ENCODE measurements around the gene GALNT18. TPM values are rescaled to one million over a fixed set of nuclear protein-coding genes. Genes with fewer than 3 reads are reported as not detected.

The GALNT18 gene
- total RNA-seq, 1 experiment from 2014 or later: 6.6 TPM

- H3K27me3 ChIP-seq (replicated peaks): peaks cover 6% of the 10 kb centered on the region; the same call in 1 of the 2 replicates
- no peak overlapping the region for H3K4me3 ChIP-seq
- no peaks in the 10 kb centered on the region for H3K4me1 ChIP-seq (replicated peaks)
- no peak overlapping the region for H3K27ac ChIP-seq
- H3K36me3 ChIP-seq: no peaks in the 10 kb centered on the region
- no peaks in the 10 kb centered on the region for H3K9me3 ChIP-seq (replicated peaks)
- no peak for DNase-seq (ENCODE audit: low read depth in 1 of 2, low spot score in 2 of 2)
These were observed 19.8 kb upstream of the GALNT18 start for GRCh38 chr11:11641581-11641980.

GRCh38 chr11:11640996-11641395 lies 19.2 kb upstream of the GALNT18 start:
- Histone ChIP-seq H3K4me1 (replicated peaks) (no peaks in the 10 kb centered on the region), H3K4me3 (no peak overlapping the region), H3K9me3 (replicated peaks) (no peaks in the 10 kb centered on the region), H3K36me3 (no peaks in the 10 kb centered on the region), H3K27me3 (replicated peaks) (peaks cover 2% of the 10 kb centered on the region; the same call in 1 of the 2 replicates), H3K27ac (no peak overlapping the region)
- DNase-seq (ENCODE audit: low read depth in 1 of 2, low spot score in 2 of 2): no peak

GRCh38 chr11:11640152-11640551 lies 18.3 kb upstream of the GALNT18 start:
- H3K4me1 ChIP-seq (replicated peaks): no peaks in the 10 kb centered on the region
- H3K4me3 ChIP-seq: no peak overlapping the region
- H3K36me3 ChIP-seq: no peaks in the 10 kb centered on the region
- peaks cover 2% of the 10 kb centered on the region; the same call in 1 of the 2 replicates for H3K27me3 ChIP-seq (replicated peaks)
- DNase-seq (ENCODE audit: low read depth in 1 of 2, low spot score in 2 of 2): no peak
- no peak overlapping the region for H3K27ac ChIP-seq
- H3K9me3 ChIP-seq (replicated peaks): no peaks in the 10 kb centered on the region

- no peaks in the 10 kb centered on the region for H3K9me3 ChIP-seq (replicated peaks)
- no peak overlapping the region for H3K27ac ChIP-seq
- no peaks in the 10 kb centered on the region for H3K27me3 ChIP-seq (replicated peaks)
- H3K36me3 ChIP-seq: no peaks in the 10 kb centered on the region
- no peak overlapping the region for H3K4me3 ChIP-seq
- H3K4me1 ChIP-seq (replicated peaks): no peaks in the 10 kb centered on the region
- DNase-seq (ENCODE audit: low read depth in 1 of 2, low spot score in 2 of 2): no peak
These were observed 14.9 kb upstream of the GALNT18 start for GRCh38 chr11:11636671-11637070.

GRCh38 chr11:11635443-11635842 lies 13.6 kb upstream of the GALNT18 start:
- Histone ChIP-seq H3K27me3 (replicated peaks) (no peaks in the 10 kb centered on the region), H3K9me3 (replicated peaks) (no peaks in the 10 kb centered on the region), H3K4me1 (replicated peaks) (no peaks in the 10 kb centered on the region), H3K27ac (no peak overlapping the region), H3K36me3 (no peaks in the 10 kb centered on the region), H3K4me3 (no peak overlapping the region)
- DNase-seq (ENCODE audit: low read depth in 1 of 2, low spot score in 2 of 2): no peak

GRCh38 chr11:11629368-11629767 lies 7.6 kb upstream of the GALNT18 start:
- no peak overlapping the region for H3K4me3 ChIP-seq
- no peak for DNase-seq (ENCODE audit: low read depth in 1 of 2, low spot score in 2 of 2)
- no peak overlapping the region for H3K27ac ChIP-seq
- no peaks in the 10 kb centered on the region for H3K27me3 ChIP-seq (replicated peaks)
- H3K36me3 ChIP-seq: no peaks in the 10 kb centered on the region
- no peaks in the 10 kb centered on the region for H3K9me3 ChIP-seq (replicated peaks)
- H3K4me1 ChIP-seq (replicated peaks): no peaks in the 10 kb centered on the region

GRCh38 chr11:11628651-11629050 lies 6.8 kb upstream of the GALNT18 start:
- H3K36me3 ChIP-seq: no peaks in the 10 kb centered on the region
- no peak overlapping the region for H3K4me3 ChIP-seq
- no peak overlapping the region for H3K27ac ChIP-seq
- H3K4me1 ChIP-seq (replicated peaks): no peaks in the 10 kb centered on the region
- no peaks in the 10 kb centered on the region for H3K27me3 ChIP-seq (replicated peaks)
- H3K9me3 ChIP-seq (replicated peaks): no peaks in the 10 kb centered on the region
- DNase-seq (ENCODE audit: low read depth in 1 of 2, low spot score in 2 of 2): no peak

- Histone ChIP-seq H3K36me3 (no peaks in the 10 kb centered on the region), H3K9me3 (replicated peaks) (no peaks in the 10 kb centered on the region), H3K4me3 (no peak overlapping the region), H3K27ac (no peak overlapping the region), H3K4me1 (replicated peaks) (peaks cover 10% of the 10 kb centered on the region), H3K27me3 (replicated peaks) (peaks cover 3% of the 10 kb centered on the region)
- peak in 1 of 2 experiments; percentile 8 for DNase-seq (ENCODE audit: low read depth in 1 of 2, low spot score in 2 of 2)
These were observed 4.3 kb upstream of the GALNT18 start for GRCh38 chr11:11626128-11626527.

GRCh38 chr11:11624926-11625325 lies 3.1 kb upstream of the GALNT18 start:
- H3K36me3 ChIP-seq: no peaks in the 10 kb centered on the region
- no peak overlapping the region for H3K27ac ChIP-seq
- DNase-seq (ENCODE audit: low read depth in 1 of 2, low spot score in 2 of 2): no peak
- H3K27me3 ChIP-seq (replicated peaks): peaks cover 14% of the 10 kb centered on the region
- H3K4me3 ChIP-seq: no peak overlapping the region
- H3K4me1 ChIP-seq (replicated peaks): peaks cover 17% of the 10 kb centered on the region
- no peaks in the 10 kb centered on the region for H3K9me3 ChIP-seq (replicated peaks)

GRCh38 chr11:11624204-11624603 lies 2.4 kb upstream of the GALNT18 start:
- no peaks in the 10 kb centered on the region for H3K36me3 ChIP-seq
- DNase-seq (ENCODE audit: low read depth in 1 of 2, low spot score in 2 of 2): no peak

GRCh38 chr11:11622772-11623171 lies 967 bp upstream of the GALNT18 start:
- Histone ChIP-seq H3K36me3 (no peaks in the 10 kb centered on the region), H3K9me3 (replicated peaks) (no peaks in the 10 kb centered on the region), H3K4me3 (no peak overlapping the region), H3K27ac (no peak overlapping the region), H3K4me1 (replicated peaks) (peaks cover 17% of the 10 kb centered on the region), H3K27me3 (replicated peaks) (peaks cover 22% of the 10 kb centered on the region)
- no peak for DNase-seq (ENCODE audit: low read depth in 1 of 2, low spot score in 2 of 2)

More at GRCh38 chr11:11624204-11624603, 2.4 kb upstream of the GALNT18 start:
- Histone ChIP-seq H3K9me3 (replicated peaks) (no peaks in the 10 kb centered on the region), H3K27me3 (replicated peaks) (peaks cover 21% of the 10 kb centered on the region), H3K4me1 (replicated peaks) (peaks cover 17% of the 10 kb centered on the region), H3K27ac (no peak overlapping the region), H3K4me3 (no peak overlapping the region)

- DNase-seq (ENCODE audit: low read depth in 1 of 2, low spot score in 2 of 2): no peak
- no peaks in the 10 kb centered on the region for H3K36me3 ChIP-seq
- no peak overlapping the region for H3K27ac ChIP-seq
- peaks cover 17% of the 10 kb centered on the region for H3K4me1 ChIP-seq (replicated peaks)
- H3K9me3 ChIP-seq (replicated peaks): no peaks in the 10 kb centered on the region
- H3K27me3 ChIP-seq (replicated peaks): peaks cover 22% of the 10 kb centered on the region
- peak overlapping the region; percentile 40 for H3K4me3 ChIP-seq
These were observed 518 bp upstream of the GALNT18 start for GRCh38 chr11:11622340-11622706.

GRCh38 chr11:11620921-11621572 lies 758 bp downstream of the GALNT18 start:
- Histone ChIP-seq H3K36me3 (no peaks in the 10 kb centered on the region), H3K4me1 (replicated peaks) (peaks cover 17% of the 10 kb centered on the region), H3K4me3 (peak overlapping the region; percentile 40), H3K9me3 (replicated peaks) (no peaks in the 10 kb centered on the region), H3K27ac (no peak overlapping the region), H3K27me3 (replicated peaks) (peaks cover 28% of the 10 kb centered on the region)
- peak in 1 of 2 experiments; percentile 20 for DNase-seq (ENCODE audit: low read depth in 1 of 2, low spot score in 2 of 2)

- H3K9me3 ChIP-seq (replicated peaks): no peaks in the 10 kb centered on the region
- H3K4me3 ChIP-seq: peak overlapping the region; percentile 40
- peaks cover 17% of the 10 kb centered on the region for H3K4me1 ChIP-seq (replicated peaks)
- DNase-seq (ENCODE audit: low read depth in 1 of 2, low spot score in 2 of 2): no peak
- H3K27ac ChIP-seq: no peak overlapping the region
- no peaks in the 10 kb centered on the region for H3K36me3 ChIP-seq
- H3K27me3 ChIP-seq (replicated peaks): peaks cover 28% of the 10 kb centered on the region
These were observed 1.5 kb downstream of the GALNT18 start for GRCh38 chr11:11620173-11620920.
